ENCODE data around the gene PLD2. TPM values are rescaled to one million over a fixed set of nuclear protein-coding genes. Genes with fewer than 3 reads are reported as not detected.

The PLD2 gene
- total and polyA plus RNA-seq, 2 donors (not counting 1 experiment from before 2014, with no cell fraction given), result 12.7 to 14.9 TPM

DNA sequence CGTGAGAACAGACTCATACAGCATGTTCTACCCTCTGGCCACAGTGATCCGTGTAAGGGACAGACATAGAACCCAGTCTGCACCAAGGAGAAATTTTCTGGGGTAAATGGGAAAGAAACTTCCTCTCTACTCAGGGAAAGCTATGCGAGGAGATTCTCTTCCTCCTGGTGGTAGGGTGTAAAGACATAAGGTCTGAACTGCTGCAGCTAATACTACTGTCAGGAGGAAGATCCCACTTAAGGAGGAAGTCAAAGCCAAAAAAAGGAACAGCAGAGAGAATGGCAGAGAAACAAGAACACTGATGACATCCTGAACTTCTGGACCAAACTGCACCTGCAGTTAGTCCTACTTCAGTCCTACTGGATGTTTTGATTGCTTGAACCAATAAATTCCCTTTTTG lies 42.4 kb upstream of the PLD2 start:
- no peak for DNase-seq (ENCODE audit: low read depth in 2 of 2)
- no peak overlapping the region for H3K9ac ChIP-seq (ENCODE audit: insufficient read depth, low read length)
- H3K36me3 ChIP-seq (ENCODE audit: control insufficient read depth, insufficient read depth, low read length), result no peaks in the 10 kb centered on the region
- peaks cover 3% of the 10 kb centered on the region for H3K27me3 ChIP-seq (ENCODE audit: control insufficient read depth, insufficient read depth, low read length)
- no peak overlapping the region for H3K4me2 ChIP-seq (ENCODE audit: extremely low read depth, insufficient read depth, low read length)
- H2AFZ ChIP-seq (ENCODE audit: low read length), result no peak overlapping the region
- H3K4me3 ChIP-seq (replicated peaks in 1 of 4; ENCODE audit: control extremely low read depth in 1 of 4, insufficient read depth in 1 of 4, low read depth in 3 of 4, low read length in 4 of 4), result no peak overlapping the region
- no peak for TF ChIP-seq CTCF (conservative IDR thresholded peaks at IDR 0.05 in 1 of 2, IDR thresholded peaks at IDR 0.05 in 1 of 2; ENCODE audit: low read depth in 1 of 2, low read length in 2 of 2)
- no peak for TF ChIP-seq EZH2 (IDR thresholded peaks at IDR 0.05; ENCODE audit: low read length, missing control alignments)
- no peak overlapping the region for H3K27ac ChIP-seq (ENCODE audit: insufficient read depth, low read length)
- H3K4me1 ChIP-seq (ENCODE audit: control insufficient read depth, extremely low read depth, insufficient read depth, low read length), result no peaks in the 10 kb centered on the region
- no peaks in the 10 kb centered on the region for H3K79me2 ChIP-seq (ENCODE audit: control insufficient read depth, insufficient read depth, low read length)
- no peaks in the 10 kb centered on the region for H3K9me3 ChIP-seq (ENCODE audit: control insufficient read depth, insufficient read depth, low read depth, low read length)
- H4K20me1 ChIP-seq (ENCODE audit: control insufficient read depth, extremely low read depth, insufficient read depth, low read length), result no peaks in the 10 kb centered on the region

DNA sequence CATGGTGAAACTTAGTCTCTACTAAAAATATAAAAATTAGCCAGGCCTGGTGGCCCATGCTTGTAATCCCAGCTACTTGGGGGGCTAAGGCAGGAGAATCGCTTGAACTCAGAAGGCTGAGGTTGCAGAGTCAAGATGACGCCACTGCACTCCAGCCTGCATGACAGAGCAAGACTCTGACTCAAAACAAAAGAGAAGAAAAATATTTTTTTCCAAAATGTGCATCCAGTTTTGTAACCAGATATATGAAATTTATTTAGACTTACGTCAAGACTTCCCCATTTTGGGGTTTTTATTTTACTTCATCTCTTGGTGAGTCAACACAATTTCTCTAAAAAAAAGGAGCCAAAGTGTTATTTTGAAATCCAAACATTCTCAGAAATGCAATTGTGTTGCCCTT lies 40.8 kb upstream of the PLD2 start:
- Histone ChIP-seq H2AFZ (ENCODE audit: low read length) (no peak overlapping the region), H3K36me3 (ENCODE audit: control insufficient read depth, insufficient read depth, low read length) (no peaks in the 10 kb centered on the region), H3K9ac (ENCODE audit: insufficient read depth, low read length) (no peak overlapping the region), H3K4me2 (ENCODE audit: extremely low read depth, insufficient read depth, low read length) (no peak overlapping the region), H3K27me3 (ENCODE audit: control insufficient read depth, insufficient read depth, low read length) (peaks cover 6% of the 10 kb centered on the region), H3K27ac (ENCODE audit: insufficient read depth, low read length) (no peak overlapping the region), H3K4me1 (ENCODE audit: control insufficient read depth, extremely low read depth, insufficient read depth, low read length) (no peaks in the 10 kb centered on the region), H3K79me2 (ENCODE audit: control insufficient read depth, insufficient read depth, low read length) (no peaks in the 10 kb centered on the region), H4K20me1 (ENCODE audit: control insufficient read depth, extremely low read depth, insufficient read depth, low read length) (no peaks in the 10 kb centered on the region), H3K4me3 (replicated peaks in 1 of 4; ENCODE audit: control extremely low read depth in 1 of 4, insufficient read depth in 1 of 4, low read depth in 3 of 4, low read length in 4 of 4) (no peak overlapping the region), H3K9me3 (ENCODE audit: control insufficient read depth, insufficient read depth, low read depth, low read length) (no peaks in the 10 kb centered on the region)
- DNase-seq (ENCODE audit: low read depth in 2 of 2), result no peak
- TF ChIP-seq EZH2 (IDR thresholded peaks at IDR 0.05; ENCODE audit: low read length, missing control alignments) (no peak), CTCF (conservative IDR thresholded peaks at IDR 0.05 in 1 of 2, IDR thresholded peaks at IDR 0.05 in 1 of 2; ENCODE audit: low read depth in 1 of 2, low read length in 2 of 2) (no peak)

DNA sequence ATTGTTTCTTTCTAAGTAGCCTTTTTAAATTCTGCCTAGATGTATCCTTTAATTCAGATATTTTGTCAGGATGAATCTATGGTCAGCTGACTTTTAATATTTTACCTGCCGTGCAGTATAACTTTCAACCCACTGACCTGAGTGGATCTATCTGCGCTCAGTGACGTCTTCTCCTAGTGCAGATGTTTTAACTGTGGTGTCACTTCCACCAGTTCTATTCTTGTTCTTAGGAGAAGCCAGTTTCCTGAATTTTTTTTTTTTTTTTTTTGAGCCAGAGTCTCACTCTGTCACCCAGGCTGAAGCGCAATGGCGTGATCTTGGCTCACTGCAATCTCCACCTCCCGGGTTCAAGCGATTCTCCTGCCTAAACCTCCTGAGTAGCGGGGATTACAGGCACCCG lies 40.2 kb upstream of the PLD2 start:
- no peaks in the 10 kb centered on the region for H3K36me3 ChIP-seq (ENCODE audit: control insufficient read depth, insufficient read depth, low read length)
- no peak overlapping the region for H2AFZ ChIP-seq (ENCODE audit: low read length)
- peaks cover 6% of the 10 kb centered on the region for H3K27me3 ChIP-seq (ENCODE audit: control insufficient read depth, insufficient read depth, low read length)
- H3K79me2 ChIP-seq (ENCODE audit: control insufficient read depth, insufficient read depth, low read length), result no peaks in the 10 kb centered on the region
- H3K4me3 ChIP-seq (replicated peaks in 1 of 4; ENCODE audit: control extremely low read depth in 1 of 4, insufficient read depth in 1 of 4, low read depth in 3 of 4, low read length in 4 of 4), result no peak overlapping the region
- H3K4me2 ChIP-seq (ENCODE audit: extremely low read depth, insufficient read depth, low read length), result no peak overlapping the region
- TF ChIP-seq EZH2 (IDR thresholded peaks at IDR 0.05; ENCODE audit: low read length, missing control alignments) (no peak), CTCF (conservative IDR thresholded peaks at IDR 0.05 in 1 of 2, IDR thresholded peaks at IDR 0.05 in 1 of 2; ENCODE audit: low read depth in 1 of 2, low read length in 2 of 2) (no peak)
- no peaks in the 10 kb centered on the region for H3K9me3 ChIP-seq (ENCODE audit: control insufficient read depth, insufficient read depth, low read depth, low read length)
- H3K27ac ChIP-seq (ENCODE audit: insufficient read depth, low read length), result no peak overlapping the region
- DNase-seq (ENCODE audit: low read depth in 2 of 2), result no peak
- no peaks in the 10 kb centered on the region for H4K20me1 ChIP-seq (ENCODE audit: control insufficient read depth, extremely low read depth, insufficient read depth, low read length)
- H3K9ac ChIP-seq (ENCODE audit: insufficient read depth, low read length), result no peak overlapping the region
- no peaks in the 10 kb centered on the region for H3K4me1 ChIP-seq (ENCODE audit: control insufficient read depth, extremely low read depth, insufficient read depth, low read length)
